ENCODE results near the gene VPS52. TPM values are rescaled to one million over a fixed set of nuclear protein-coding genes. Genes with fewer than 3 reads are reported as not detected.

The VPS52 gene
- total RNA-seq, 1 experiment from 2014 or later, result 58.2 TPM

DNA sequence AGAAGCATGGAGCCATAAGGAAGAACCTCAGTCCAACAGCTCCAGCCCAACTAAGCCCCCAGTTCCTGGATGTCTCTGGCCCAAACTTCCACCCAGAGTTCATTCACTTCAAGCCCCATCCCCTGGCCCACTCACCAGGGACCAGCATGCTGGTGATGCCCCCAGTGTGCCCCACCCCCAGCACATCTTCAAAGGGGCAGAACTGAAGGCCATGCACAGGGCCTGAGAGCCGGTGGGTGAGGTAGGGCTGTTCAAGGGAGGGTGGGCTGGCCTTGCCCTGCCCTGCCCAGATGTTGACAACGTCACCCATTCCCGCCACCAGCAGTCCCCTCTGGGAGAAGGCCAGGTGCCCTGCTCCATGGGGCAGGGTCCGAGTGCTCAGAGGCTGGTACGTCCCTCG lies 8.9 kb upstream of the VPS52 start:
- Histone ChIP-seq H3K4me3 (replicated peaks in 1 of 2; ENCODE audit: low read depth in 1 of 2, low read length in 2 of 2) (no peak overlapping the region), H3K9me2 (ENCODE audit: insufficient read depth) (no peaks in the 10 kb centered on the region), H3K9ac (ENCODE audit: low read length) (peak overlapping the region; percentile 36), H3K4me1 (ENCODE audit: control insufficient read depth in 1 of 2, insufficient read depth in 2 of 2, low read length in 2 of 2) (peaks cover 22 to 40% of the 10 kb centered on the region in 2 experiments), H3K36me3 (ENCODE audit: control insufficient read depth in 1 of 2, insufficient read depth in 2 of 2, low read length in 2 of 2) (peaks cover 22 to 43% of the 10 kb centered on the region in 2 experiments; a peak in 3 of 4 replicates), H4K20me1 (ENCODE audit: insufficient read depth) (peaks cover 3% of the 10 kb centered on the region; the same call in 1 of the 2 replicates), H3K27me3 (ENCODE audit: insufficient read depth, low read length) (no peaks in the 10 kb centered on the region), H3K79me2 (ENCODE audit: insufficient read depth, low read length) (peaks cover 10% of the 10 kb centered on the region), H3K27ac (ENCODE audit: low read depth, low read length) (peak overlapping the region; percentile 82), H2AFZ (ENCODE audit: low read depth, low read length, poor library complexity, severe bottlenecking) (no peak overlapping the region), H3K9me3 (ENCODE audit: control insufficient read depth in 1 of 2, insufficient read depth in 1 of 2, low read depth in 1 of 2, low read length in 2 of 2) (no peaks in the 10 kb centered on the region), H3K4me2 (ENCODE audit: low read length) (peak overlapping the region; percentile 30; the same call in 1 of the 2 replicates)
- no TSS peak for BruUV-seq (replicated peaks)
- TF ChIP-seq JUND (IDR thresholded peaks at IDR 0.05) (no peak), EZH2phosphoT487 (IDR thresholded peaks at IDR 0.05; ENCODE audit: borderline replicate concordance) (no peak), POLR2A (IDR thresholded peaks at IDR 0.05; ENCODE audit: borderline replicate concordance, extremely low read depth, insufficient read depth, insufficient read length) (no peak), ZNF274 (IDR thresholded peaks at IDR 0.05; ENCODE audit: low read depth, low read length) (no peak), ZFX (IDR thresholded peaks at IDR 0.05) (no peak)
- TF ChIP-seq, protein P1, sequence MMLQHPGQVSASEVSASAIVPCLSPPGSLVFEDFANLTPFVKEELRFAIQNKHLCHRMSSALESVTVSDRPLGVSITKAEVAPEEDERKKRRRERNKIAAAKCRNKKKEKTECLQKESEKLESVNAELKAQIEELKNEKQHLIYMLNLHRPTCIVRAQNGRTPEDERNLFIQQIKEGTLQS (IDR thresholded peaks at IDR 0.05), result no peak
- no peak for ATAC-seq
- RAD21 ChIA-PET (ENCODE audit: low non-redundant PET in 1 of 2, low total read pairs in 2 of 2, uncharacterized antibody in 2 of 2, unreplicated experiment in 2 of 2), result no interaction called here
- CTCF ChIA-PET, result no interaction called here
- DNase-seq (ENCODE audit: low read depth, low spot score), result no peak
- intact Hi-C loops (cut with micrococcal nuclease), result loop anchor here (1.0 kb wide), 1 partner anchor 127 kb away; no protein-coding TSS in a partner anchor
- POLR2A ChIA-PET, result no interaction called here

DNA sequence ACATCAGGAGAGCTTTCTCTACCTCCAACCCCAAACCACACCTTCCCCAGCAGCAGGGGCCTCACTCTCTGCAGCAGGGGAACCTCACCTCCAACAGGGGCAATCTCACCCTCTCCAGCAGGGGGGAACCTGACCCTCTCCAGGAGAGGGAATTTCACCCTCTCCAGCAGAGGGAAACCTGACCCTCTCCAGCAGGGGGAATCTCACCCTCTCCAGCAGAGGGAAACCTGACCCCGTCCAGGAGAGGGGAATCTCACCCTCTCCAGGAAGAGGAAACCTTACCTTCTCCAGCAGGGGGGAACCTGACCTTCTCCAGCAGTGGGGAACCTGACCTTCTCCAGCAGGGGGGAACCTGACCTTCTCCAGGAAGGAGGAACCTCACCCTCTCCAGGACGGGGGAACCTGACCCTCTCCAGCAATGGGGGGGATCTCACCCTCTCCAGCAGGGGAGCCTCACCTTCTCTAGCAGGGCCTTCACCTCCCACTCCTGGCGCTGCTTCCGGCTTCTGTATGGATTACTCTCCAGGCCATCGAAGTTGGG lies 8.4 kb upstream of the VPS52 start:
- TF ChIP-seq POLR2A (IDR thresholded peaks at IDR 0.05; ENCODE audit: borderline replicate concordance, extremely low read depth, insufficient read depth, insufficient read length) (no peak), YY1 (IDR thresholded peaks at IDR 0.05; ENCODE audit: extremely low read depth, insufficient replicate concordance, low read depth, low read length) (peak; percentile 65), SRF (IDR thresholded peaks at IDR 0.05; ENCODE audit: low read depth) (no peak), EGR1 (IDR thresholded peaks at IDR 0.05; ENCODE audit: low read depth) (no peak), SIN3A (IDR thresholded peaks at IDR 0.05; ENCODE audit: low read depth) (no peak), FOSL1 (IDR thresholded peaks at IDR 0.05; ENCODE audit: low read depth) (no peak)
- TF ChIP-seq, protein P1 (IDR thresholded peaks at IDR 0.05), result no peak
- TF ChIP-seq, protein P2, sequence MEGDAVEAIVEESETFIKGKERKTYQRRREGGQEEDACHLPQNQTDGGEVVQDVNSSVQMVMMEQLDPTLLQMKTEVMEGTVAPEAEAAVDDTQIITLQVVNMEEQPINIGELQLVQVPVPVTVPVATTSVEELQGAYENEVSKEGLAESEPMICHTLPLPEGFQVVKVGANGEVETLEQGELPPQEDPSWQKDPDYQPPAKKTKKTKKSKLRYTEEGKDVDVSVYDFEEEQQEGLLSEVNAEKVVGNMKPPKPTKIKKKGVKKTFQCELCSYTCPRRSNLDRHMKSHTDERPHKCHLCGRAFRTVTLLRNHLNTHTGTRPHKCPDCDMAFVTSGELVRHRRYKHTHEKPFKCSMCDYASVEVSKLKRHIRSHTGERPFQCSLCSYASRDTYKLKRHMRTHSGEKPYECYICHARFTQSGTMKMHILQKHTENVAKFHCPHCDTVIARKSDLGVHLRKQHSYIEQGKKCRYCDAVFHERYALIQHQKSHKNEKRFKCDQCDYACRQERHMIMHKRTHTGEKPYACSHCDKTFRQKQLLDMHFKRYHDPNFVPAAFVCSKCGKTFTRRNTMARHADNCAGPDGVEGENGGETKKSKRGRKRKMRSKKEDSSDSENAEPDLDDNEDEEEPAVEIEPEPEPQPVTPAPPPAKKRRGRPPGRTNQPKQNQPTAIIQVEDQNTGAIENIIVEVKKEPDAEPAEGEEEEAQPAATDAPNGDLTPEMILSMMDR (IDR thresholded peaks at IDR 0.05 in 2 of 3, conservative IDR thresholded peaks at IDR 0.05 in 1 of 3; ENCODE audit: borderline replicate concordance in 1 of 3, insufficient read depth in 1 of 3, low read depth in 2 of 3, low read length in 2 of 3), result peak in 2 of 3 experiments; percentile 95 to 99; a peak in 4 of 6 replicates
- TF ChIP-seq, protein P3, sequence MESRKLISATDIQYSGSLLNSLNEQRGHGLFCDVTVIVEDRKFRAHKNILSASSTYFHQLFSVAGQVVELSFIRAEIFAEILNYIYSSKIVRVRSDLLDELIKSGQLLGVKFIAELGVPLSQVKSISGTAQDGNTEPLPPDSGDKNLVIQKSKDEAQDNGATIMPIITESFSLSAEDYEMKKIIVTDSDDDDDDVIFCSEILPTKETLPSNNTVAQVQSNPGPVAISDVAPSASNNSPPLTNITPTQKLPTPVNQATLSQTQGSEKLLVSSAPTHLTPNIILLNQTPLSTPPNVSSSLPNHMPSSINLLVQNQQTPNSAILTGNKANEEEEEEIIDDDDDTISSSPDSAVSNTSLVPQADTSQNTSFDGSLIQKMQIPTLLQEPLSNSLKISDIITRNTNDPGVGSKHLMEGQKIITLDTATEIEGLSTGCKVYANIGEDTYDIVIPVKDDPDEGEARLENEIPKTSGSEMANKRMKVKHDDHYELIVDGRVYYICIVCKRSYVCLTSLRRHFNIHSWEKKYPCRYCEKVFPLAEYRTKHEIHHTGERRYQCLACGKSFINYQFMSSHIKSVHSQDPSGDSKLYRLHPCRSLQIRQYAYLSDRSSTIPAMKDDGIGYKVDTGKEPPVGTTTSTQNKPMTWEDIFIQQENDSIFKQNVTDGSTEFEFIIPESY (IDR thresholded peaks at IDR 0.05; ENCODE audit: extremely low read depth, insufficient replicate concordance, low read length), result no peak
- DNase-seq (ENCODE audit: low read depth, low spot score) (peak; percentile 82), ATAC-seq (peak; percentile 60)
- Histone ChIP-seq H4K20me1 (ENCODE audit: insufficient read depth) (peaks cover 4% of the 10 kb centered on the region; the same call in 1 of the 2 replicates), H3K36me3 (ENCODE audit: control insufficient read depth in 1 of 2, insufficient read depth in 2 of 2, low read length in 2 of 2) (peaks cover 24 to 48% of the 10 kb centered on the region in 2 experiments; a peak in 3 of 4 replicates), H3K4me2 (ENCODE audit: low read length) (peak overlapping the region; percentile 30; the same call in 1 of the 2 replicates), H3K4me1 (ENCODE audit: control insufficient read depth in 1 of 2, insufficient read depth in 2 of 2, low read length in 2 of 2) (peaks cover 27 to 45% of the 10 kb centered on the region in 2 experiments), H3K27me3 (ENCODE audit: insufficient read depth, low read length) (no peaks in the 10 kb centered on the region), H3K27ac (ENCODE audit: low read depth, low read length) (peak overlapping the region; percentile 82), H3K79me2 (ENCODE audit: insufficient read depth, low read length) (peaks cover 15% of the 10 kb centered on the region), H3K9me2 (ENCODE audit: insufficient read depth) (no peaks in the 10 kb centered on the region), H3K9ac (ENCODE audit: low read length) (peak overlapping the region; percentile 36), H3K4me3 (replicated peaks in 1 of 2; ENCODE audit: low read depth in 1 of 2, low read length in 2 of 2) (no peak overlapping the region), H3K9me3 (ENCODE audit: control insufficient read depth in 1 of 2, insufficient read depth in 1 of 2, low read depth in 1 of 2, low read length in 2 of 2) (no peaks in the 10 kb centered on the region), H2AFZ (ENCODE audit: low read depth, low read length, poor library complexity, severe bottlenecking) (no peak overlapping the region)
- ChIA-PET RAD21 (ENCODE audit: low non-redundant PET in 1 of 2, low total read pairs in 2 of 2, uncharacterized antibody in 2 of 2, unreplicated experiment in 2 of 2) (no interaction called here), POLR2A (no interaction called here), CTCF (interaction anchor here (1.2 kb wide), 1 partner anchor 9 kb away, joined by 5 read pairs; the partner anchor contains the start of genes PFDN6 and WDR46)
- BruUV-seq (replicated peaks), result no TSS peak
- intact Hi-C loops (cut with micrococcal nuclease), result loop anchor here (1.0 kb wide), 1 partner anchor 127 kb away; no protein-coding TSS in a partner anchor

All from HCT116 (cell line).